Left ventricle myocardium inferior (tissue), 1 donor: ENCODE results near the gene PPP1R13B. TPM values are rescaled to one million over a fixed set of nuclear protein-coding genes. Genes with fewer than 3 reads are reported as not detected.

Source experiments
- DNase-seq: peaks from one replicate; pipeline ENCODE4 v3.0.0-alpha.2; 2020
- H3K27ac ChIP-seq: fragments of 200-600 bp; replicated peaks from 2 replicates; pipeline ENCODE4 v1.8.0; 2021
- H3K27me3 ChIP-seq: fragments of 200-600 bp; 2 replicates; pipeline ENCODE4 v1.8.0; 2021; ENCODE audit warnings: low read depth
- H3K36me3 ChIP-seq: fragments of 200-600 bp; 2 replicates; pipeline ENCODE4 v1.8.0; 2021
- H3K4me1 ChIP-seq: fragments of 200-600 bp; 2 replicates; pipeline ENCODE4 v1.8.0; 2021
- H3K4me3 ChIP-seq: fragments of 200-600 bp; 2 replicates; pipeline ENCODE4 v1.8.0; 2021; ENCODE audit warnings: mild to moderate bottlenecking, moderate library complexity
- H3K9me3 ChIP-seq: fragments of 200-600 bp; replicated peaks from 2 replicates; pipeline ENCODE4 v1.8.0; 2021
- intact Hi-C: fragments of 100-400 bp; cut with micrococcal nuclease; formaldehyde crosslinking; loops from one replicate; pipeline ENCODE4 v1.11.0; 2022
- total RNA-seq: library from RNA; stranded (reverse); fragmentation: NEBNext Ultra II Directional; extraction: Animal tissue kit (Norgen Biotek cat#: 25700); gene quantifications from one replicate; pipeline ENCODE4 v1.2.1, GENCODE V29; 2021
- TF ChIP-seq, protein P1 (sequence below): fragments of 200-600 bp; IDR thresholded peaks from 2 replicates; pipeline ENCODE4 v1.8.0; 2021; ENCODE audit warnings: antibody characterized with exemption, mild to moderate bottlenecking, borderline replicate concordance
- donor health status: DM: no; HTN: yes; CAD: no; lungs with severe emphysema.

The PPP1R13B gene
- total RNA-seq, 1 donor from 2014 or later, result 104 TPM

DNA sequence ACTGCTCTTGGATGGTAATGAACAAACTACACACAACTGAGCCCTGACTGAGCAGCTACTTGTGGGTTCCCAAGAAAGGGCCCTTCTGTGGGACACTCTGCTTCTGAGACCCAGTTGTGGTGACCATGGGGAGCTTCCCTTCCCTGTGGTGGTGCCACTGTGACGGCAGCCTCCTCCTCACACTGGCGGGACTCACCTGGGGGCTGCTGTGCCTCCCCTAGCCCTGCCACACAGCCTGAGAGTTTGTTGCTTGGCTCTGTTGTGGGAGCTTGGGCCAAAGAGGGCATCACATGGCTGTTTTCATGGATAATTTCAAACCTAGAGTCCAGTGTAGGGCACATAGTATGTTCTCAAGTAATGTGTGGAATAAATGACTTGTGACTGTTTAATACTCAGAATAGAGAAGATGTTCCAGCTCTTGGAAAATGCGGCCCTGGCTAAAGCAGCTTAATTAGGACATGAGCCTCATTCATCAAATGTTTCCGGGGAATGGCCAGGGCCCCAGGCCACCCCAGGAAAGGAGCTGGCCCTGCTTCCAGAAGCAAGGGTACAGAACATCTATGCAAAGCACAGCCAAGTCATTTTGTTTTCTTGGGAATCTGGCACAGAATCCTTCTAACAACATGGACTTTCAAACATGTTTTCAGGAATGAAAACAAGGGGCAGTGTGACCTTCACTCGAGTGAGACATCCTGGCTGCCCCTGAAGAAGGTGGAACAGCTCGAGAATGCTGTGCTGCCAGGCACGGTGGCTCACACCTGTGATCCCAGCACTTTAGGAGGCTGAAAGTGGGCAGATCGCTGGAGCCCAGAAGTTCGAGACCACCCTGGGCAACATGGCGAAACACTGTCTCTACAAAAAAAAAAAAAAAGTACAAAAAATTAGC, 110.6 kb downstream of the PPP1R13B start:
- H3K36me3 ChIP-seq, result peaks cover 98% of the 10 kb centered on the region
- no peak for DNase-seq
- intact Hi-C loops, result no loop called here
- peak overlapping the region; percentile 42 for H3K27ac ChIP-seq
- H3K4me3 ChIP-seq, result no peak overlapping the region
- TF ChIP-seq, protein P1, sequence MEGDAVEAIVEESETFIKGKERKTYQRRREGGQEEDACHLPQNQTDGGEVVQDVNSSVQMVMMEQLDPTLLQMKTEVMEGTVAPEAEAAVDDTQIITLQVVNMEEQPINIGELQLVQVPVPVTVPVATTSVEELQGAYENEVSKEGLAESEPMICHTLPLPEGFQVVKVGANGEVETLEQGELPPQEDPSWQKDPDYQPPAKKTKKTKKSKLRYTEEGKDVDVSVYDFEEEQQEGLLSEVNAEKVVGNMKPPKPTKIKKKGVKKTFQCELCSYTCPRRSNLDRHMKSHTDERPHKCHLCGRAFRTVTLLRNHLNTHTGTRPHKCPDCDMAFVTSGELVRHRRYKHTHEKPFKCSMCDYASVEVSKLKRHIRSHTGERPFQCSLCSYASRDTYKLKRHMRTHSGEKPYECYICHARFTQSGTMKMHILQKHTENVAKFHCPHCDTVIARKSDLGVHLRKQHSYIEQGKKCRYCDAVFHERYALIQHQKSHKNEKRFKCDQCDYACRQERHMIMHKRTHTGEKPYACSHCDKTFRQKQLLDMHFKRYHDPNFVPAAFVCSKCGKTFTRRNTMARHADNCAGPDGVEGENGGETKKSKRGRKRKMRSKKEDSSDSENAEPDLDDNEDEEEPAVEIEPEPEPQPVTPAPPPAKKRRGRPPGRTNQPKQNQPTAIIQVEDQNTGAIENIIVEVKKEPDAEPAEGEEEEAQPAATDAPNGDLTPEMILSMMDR, result no peak
- H3K27me3 ChIP-seq, result no peaks in the 10 kb centered on the region
- H3K9me3 ChIP-seq, result no peaks in the 10 kb centered on the region
- H3K4me1 ChIP-seq, result peaks cover 49% of the 10 kb centered on the region

DNA sequence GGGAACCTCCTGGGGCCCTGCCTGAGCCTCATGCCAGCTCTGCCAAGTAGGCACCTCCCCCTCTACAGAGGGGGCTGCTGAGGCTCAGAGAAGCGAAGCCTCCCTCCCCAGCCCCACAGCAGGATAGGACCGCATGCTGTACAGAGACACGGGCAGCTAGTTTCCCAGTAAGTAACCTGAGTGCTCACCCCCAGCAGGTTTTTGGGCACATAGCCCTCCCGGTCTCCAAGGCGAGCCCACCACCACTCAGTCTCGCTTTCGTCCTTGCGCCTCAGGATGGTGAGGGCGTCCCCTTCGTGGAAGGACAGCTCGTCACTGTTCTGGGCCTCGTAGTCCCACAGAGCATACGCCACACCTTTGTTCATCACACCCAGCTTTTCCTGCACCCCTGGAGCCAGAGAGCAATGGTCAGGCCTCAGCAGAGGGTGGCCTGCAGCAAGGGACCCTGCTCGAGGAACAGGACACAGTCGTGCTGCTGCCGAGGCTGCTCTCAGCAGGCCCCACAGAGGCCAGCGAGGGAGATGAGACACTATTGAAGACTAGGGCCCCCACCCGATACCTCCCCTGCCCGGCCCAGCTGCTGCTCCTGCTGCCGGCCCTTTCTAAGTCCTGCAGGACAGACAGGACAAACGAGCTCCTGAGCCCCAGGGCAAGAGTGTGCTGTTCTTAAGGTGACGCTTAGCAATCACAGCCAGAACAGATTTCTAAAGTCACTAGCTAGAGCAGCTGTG, 111.4 kb downstream of the PPP1R13B start:
- DNase-seq, result no peak
- no peaks in the 10 kb centered on the region for H3K27me3 ChIP-seq
- H3K9me3 ChIP-seq, result no peaks in the 10 kb centered on the region
- H3K27ac ChIP-seq, result peak overlapping the region; percentile 42
- peaks cover 47% of the 10 kb centered on the region for H3K4me1 ChIP-seq
- H3K4me3 ChIP-seq, result no peak overlapping the region
- intact Hi-C loops, result no loop called here
- peaks cover 90% of the 10 kb centered on the region for H3K36me3 ChIP-seq
- TF ChIP-seq, protein P1, result no peak

DNA sequence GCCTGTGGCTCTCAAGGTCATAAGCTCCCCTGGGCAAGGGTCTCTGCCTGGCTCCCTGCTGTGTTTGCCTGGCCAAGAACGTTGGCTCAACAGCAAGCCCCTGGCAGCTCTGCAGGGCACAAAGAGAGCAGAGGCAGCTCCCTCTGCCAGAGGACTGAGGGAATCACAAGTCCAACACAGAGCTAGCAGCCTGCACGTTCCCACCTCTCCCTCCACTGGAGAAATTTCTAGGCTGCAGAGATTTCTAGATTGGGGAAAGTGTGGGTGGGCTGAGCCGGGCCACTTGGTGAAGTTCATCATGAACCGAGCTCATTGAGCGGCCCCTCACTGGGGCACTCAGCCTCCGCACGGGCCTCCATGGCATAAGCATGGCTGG, 111.9 kb downstream of the PPP1R13B start:
- Histone ChIP-seq H3K4me3 (no peak overlapping the region), H3K27ac (peak overlapping the region; percentile 42), H3K4me1 (peaks cover 53% of the 10 kb centered on the region), H3K36me3 (peaks cover 85% of the 10 kb centered on the region), H3K9me3 (no peaks in the 10 kb centered on the region), H3K27me3 (no peaks in the 10 kb centered on the region)
- DNase-seq, result no peak
- intact Hi-C loops, result no loop called here
- TF ChIP-seq, protein P1, result no peak

DNA sequence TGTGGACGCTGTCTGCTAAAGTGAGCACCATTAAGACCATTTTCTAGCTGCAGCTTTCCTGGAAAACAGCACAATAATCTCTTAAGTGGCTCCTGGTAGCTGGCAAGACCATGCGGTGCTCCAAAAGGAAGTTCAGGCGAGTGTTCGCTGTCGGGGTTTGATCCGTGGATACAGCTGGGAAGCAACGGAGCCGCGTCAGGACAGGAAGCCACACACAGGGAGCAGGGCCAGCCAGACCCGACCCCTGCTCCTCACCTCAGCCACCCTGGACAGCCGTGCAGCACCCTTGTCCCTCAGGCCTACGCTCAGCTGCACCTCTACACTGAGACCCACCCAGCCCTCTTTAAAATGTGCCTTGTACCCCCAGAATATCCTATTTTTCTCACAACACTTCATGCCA, 112.4 kb downstream of the PPP1R13B start:
- TF ChIP-seq, protein P1, result no peak
- Histone ChIP-seq H3K27ac (peak overlapping the region; percentile 42), H3K9me3 (no peaks in the 10 kb centered on the region), H3K36me3 (peaks cover 82% of the 10 kb centered on the region), H3K27me3 (no peaks in the 10 kb centered on the region), H3K4me3 (no peak overlapping the region), H3K4me1 (peaks cover 57% of the 10 kb centered on the region)
- no peak for DNase-seq
- intact Hi-C loops, result no loop called here

DNA sequence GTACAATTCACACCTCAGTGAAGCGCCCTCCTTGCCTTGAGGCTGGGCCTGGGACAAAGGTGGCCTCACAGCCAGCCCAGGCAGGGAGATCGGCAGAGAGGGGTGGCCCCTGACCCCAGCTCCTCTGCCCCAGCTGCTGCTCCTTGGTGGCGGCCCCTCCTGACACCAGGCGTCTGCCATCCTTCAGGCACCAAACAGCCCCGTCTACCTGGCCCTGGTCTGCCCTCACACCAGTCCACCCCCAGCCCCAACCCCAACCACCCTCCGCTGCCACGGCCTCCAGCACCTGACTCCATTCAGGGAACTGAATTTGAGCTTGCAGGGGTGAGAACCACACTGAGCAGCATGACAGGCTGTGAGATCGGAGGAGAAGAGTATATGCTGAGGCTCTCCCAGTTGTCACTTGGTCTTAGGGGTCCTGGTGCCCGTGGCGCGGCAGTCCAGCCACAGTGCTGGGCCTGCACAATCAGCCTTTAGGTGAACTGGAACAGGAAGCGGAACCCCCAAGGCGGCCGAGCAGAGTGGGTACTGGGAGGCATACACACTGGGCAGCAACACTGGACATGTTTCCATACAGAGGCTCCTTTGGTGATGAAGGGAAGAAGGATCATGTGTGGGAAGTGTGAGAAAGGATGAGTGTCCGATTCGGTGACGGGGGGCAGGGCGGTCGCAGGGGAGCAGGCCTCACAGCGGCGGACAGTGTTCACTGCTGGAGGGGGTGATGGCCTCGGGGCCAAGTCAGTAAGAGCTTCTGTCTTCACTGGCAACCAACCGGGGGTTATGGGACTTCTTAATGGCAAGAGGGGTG, 113.1 kb downstream of the PPP1R13B start:
- intact Hi-C loops, result no loop called here
- Histone ChIP-seq H3K4me3 (no peak overlapping the region), H3K27ac (no peak overlapping the region), H3K9me3 (no peaks in the 10 kb centered on the region), H3K27me3 (no peaks in the 10 kb centered on the region), H3K36me3 (peaks cover 82% of the 10 kb centered on the region), H3K4me1 (peaks cover 64% of the 10 kb centered on the region)
- TF ChIP-seq, protein P1, result no peak
- DNase-seq, result no peak
